Activated CD4-positive, CD25-positive, alpha-beta regulatory T cell (primary cell): ENCODE measurements around the gene CARHSP1.
"Not testable (repeated sequence)": the region's sequence is repeated elsewhere in the genome, so short reads cannot be mapped to it uniquely, and the experiment has no call there.

Experiments
- DNase-seq, 4 experiments: peaks; one replicate each; lab custom pipeline; 2025; lab: John Stamatoyannopoulos, UW

The CARHSP1 gene

GRCh38 chr16:8854298-8854948, 14.4 kb downstream of the CARHSP1 start:
- no peak for DNase-seq

DNA sequence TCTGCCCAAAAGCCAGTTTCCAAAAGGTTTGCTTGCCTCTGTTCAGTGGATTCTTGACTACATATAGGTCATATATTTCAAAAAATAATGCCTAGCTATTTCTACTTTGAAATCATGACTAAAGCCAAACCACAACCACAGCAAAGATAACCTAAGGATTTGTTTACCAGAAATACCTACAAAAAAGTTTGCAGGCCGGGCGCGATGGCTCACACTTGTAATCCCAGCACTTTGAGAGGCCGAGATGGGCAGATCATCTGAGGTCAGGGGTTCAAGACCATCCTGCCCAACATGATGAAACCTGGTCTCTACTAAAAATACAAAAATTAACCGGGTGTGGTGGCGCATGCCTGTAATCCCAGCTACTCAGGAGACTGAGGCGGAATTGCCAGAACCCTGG, 15.2 kb downstream of the CARHSP1 start:
- DNase-seq: no peak

- DNase-seq: no peak
These were observed 15.7 kb downstream of the CARHSP1 start for GRCh38 chr16:8853150-8853549.

DNA sequence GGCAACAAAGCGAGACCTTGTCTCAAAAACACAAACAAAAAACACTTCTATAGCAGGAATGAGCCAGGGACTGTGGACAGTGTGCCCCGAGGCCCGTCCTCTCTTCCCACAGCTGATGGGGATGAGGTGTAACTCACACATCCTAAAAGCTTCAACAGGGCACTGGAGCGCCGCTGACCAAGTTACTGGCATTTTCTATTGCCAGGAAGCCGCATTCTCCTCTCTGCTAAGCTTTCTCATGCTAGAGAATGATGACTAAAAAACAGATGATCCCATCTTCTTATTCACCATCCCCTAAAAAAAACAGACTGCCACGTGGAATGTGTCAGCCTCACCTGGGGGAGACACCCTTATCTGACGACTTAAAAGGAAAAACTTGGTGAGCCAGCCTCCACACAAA, 16.3 kb downstream of the CARHSP1 start:
- no peak for DNase-seq

- DNase-seq: no peak
These were observed 16.9 kb downstream of the CARHSP1 start for GRCh38 chr16:8851761-8852403.

DNA sequence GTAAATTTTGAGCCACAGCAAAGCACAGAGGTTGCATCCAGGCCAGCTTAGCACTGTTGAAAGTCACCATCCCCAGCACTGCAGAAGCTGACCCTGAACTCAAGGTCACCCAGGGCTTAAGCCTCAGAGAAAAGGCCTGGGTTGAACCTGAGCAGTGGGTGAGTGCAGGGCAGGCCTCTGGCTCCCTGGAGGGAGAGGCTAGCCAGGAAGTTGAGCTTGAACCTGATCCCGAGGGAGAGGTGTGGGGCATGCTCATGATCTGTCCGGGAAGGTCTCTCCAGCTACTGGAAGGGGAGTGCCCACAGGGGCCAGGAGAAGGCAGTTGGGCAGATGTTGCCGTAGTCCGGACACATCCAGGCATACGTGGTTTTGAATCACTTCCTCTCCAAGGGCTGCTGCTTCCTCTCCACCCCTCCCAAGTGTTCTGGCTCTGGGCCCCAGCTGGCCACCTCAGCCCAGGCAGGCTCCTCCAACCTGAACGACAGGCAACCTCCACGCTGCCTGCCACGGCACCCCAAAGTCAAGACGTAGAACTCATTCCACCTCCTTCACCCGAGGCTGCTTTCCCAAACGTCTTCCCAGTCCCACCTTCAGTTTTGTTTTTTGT, 18.4 kb downstream of the CARHSP1 start:
- DNase-seq: no peak

DNA sequence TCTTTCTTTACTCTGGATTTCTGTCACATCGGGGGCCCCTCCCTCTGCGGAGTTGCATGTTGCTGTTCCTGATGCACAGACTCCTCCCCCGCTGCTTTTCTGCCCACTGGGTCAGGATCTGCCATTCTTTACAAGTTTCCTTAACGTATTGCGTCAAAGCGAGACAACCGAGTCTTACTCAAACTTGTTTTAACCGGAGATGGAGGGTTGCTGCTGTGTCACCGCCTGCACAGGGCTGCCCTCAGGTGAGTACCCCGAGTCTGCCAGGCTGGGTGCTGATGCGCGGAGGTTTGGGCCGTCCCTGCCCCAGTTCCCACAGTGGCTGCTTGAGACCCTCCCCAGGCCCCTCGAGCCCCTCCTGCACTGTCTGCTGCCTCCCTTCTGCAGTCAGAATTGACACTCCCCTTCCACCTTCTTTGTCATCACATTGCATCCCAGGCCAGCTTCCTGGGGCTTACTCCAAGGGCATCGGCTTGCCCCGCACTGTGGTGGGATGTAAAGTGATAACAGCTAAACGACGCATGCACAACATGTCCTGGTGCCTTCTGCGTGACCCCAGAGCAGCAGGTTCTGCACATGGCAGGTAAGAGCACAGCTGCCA, 19.3 kb downstream of the CARHSP1 start:
- DNase-seq: no peak

DNA sequence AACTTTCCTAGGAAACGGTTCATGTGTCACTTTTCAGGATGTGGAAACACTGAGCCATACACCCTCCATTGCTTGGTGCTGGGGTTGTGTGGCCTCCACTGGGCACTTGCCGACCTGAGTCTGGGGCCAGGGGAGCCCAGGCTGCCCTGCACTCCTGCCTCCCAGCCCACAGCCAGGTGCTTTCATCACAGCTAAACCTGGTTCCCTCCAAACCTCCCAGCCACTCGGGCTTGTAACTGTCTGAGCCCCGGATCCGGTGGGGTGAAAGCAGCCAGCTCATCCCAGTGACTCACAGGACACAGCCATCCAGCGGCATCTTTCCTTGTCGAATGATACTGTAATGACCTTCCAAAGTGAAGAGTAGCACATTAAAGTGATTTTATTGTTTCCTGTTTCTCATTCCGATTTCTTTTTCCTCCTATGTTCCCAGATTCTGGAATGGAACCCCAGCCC, 19.8 kb downstream of the CARHSP1 start:
- DNase-seq: no peak

DNA sequence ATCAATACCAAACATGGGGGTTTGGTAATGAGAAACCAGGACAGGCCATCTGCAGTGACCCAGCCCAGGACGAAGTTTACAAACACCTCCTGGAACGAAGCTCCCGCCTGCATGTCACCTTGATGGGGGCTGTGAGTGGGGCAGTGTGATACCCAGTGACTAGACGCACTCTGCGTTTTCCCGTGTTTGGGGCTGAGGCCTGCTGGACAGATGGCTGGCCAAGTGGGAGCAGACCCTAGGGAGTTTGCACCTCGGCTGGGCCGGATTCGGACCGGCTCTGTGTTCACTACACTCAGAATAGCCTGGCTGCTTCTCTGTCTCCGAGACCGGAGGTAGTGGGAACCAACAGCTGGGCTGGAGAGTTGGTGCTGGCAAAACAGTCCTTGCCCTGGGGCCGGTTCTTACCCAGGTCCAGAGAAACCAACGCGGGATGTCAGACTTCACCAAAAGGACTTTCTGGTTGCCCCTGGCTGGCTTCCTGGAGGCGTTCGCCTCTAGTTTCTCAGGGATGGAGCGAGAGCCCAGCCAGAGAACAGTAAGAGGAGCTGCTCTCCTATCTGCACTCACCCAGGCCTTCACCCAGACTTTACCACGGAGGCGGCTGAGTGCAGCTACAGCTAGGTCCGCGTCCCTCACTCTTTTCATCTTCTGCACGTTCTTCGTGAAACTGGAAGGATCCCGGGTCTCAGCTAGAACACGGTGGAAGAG, 20.4 kb downstream of the CARHSP1 start:
- no peak for DNase-seq

DNA sequence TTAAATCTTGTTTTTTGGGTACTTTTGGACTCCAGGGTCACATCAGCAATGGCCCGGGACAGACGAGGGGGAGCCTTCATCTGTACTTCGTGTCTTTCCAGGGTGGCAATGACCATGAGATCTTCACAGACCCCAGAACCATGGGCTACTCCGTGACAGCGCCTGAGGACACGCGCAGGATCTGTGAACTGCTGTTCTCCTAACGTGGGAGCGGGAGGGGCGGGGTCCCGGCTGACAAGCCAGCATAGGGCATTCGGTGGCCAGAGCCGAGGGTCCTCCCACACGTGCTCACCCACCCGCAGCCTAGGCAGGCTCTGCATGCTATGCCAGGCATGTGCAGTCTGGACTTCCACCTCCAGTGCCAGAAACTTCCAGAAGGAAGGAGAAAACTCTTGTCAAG, 21.2 kb downstream of the CARHSP1 start:
- DNase-seq: no peak

DNA sequence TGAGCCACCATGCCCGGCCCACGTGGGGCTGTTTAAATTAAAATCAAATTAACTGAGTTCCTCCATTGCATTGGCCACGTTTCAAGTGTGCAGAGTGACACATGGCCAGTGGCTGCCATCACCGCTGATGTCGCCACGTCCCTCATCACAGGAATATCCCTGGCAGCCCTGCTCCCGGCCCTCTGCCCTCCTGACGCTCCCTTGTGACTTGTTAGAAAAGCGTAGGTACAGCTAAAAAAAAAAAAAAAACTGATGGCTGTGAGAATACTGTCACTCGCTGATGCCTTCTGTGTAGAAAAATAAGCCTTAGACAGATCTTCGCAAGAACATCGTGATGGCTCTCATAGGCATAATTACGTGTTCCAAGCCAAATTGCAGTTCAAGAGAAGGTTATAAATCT, 21.7 kb downstream of the CARHSP1 start:
- no peak for DNase-seq

DNA sequence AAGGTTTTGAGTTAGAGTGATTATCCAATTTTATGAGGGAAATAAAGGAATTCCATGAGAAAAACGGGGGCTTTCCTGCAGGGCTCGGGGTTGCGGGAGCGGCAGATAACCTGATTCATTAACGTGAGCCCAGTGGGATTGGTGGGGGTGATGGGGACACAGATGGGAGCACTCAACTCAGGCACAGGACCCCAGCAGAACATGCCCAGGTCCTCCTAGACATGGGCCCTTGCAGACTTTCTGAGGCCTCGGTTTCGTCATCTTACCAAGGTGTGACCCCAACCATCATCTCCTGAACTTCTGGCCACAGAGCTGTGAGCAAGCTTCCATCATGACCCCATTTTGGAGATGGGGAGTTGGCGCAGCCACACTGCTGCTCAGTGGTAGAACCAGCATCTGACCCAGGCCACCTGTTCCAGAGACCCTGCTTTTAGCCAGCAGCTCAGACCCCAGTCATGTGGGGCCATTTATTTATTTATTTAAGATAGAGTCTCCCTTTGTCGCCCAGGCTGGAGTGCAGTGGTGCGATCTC, 22.3 kb downstream of the CARHSP1 start:
- no peak for DNase-seq

DNA sequence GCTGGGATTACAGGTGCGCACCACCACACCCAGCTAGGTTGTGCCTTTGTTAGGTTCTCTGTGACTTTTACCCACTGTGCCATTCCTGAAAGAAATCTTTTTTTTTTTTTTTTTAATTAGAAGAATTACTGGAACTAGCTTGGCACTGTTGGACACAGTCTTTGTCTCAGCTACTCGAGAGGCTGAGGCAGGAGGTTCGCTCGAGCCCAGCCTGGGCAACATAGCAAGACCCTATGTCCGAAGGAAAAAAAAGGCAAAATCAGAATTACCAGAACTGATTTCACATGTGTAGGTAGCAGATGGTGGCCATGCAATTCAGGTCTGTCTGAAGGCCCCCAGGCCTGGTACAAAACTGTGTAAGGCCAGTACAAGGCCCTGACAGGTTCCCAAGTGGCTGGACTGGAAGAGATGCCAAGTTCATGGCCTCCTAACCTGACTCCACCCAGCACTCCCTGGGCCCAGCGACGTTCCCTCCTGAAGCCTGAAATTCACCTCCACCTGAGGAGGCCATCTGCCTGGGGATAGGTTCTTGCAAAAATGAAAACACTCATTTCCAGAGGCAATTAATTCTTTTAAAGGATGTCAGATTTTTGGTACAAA, 23.0 kb downstream of the CARHSP1 start:
- no peak for DNase-seq

DNA sequence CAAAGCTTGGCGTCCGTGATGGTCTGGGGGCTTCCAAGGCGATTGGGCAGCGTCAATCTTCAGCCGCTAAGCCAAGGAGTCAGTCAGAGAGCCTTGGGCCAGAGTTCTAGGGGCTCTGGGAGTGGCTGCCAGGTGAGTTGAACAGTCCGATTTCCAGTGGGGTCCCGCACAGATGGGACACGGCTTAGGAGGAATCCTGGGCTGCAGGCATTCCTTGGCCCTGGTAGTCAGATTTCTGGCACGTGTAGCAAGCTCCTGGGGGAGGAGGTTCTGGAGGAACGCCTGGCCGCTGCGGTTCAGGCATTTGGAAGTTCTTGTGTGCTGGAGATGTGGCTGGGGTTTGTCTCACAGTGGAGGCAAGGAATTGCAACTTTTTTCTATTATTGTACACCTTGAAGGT, 25.5 kb downstream of the CARHSP1 start:
- DNase-seq: not testable (repeated sequence)

- DNase-seq: not testable (repeated sequence)
These were observed 26.8 kb downstream of the CARHSP1 start for GRCh38 chr16:8842016-8842415.

GRCh38 chr16:8837594-8837993, 31.2 kb downstream of the CARHSP1 start:
- not testable (repeated sequence) for DNase-seq

DNA sequence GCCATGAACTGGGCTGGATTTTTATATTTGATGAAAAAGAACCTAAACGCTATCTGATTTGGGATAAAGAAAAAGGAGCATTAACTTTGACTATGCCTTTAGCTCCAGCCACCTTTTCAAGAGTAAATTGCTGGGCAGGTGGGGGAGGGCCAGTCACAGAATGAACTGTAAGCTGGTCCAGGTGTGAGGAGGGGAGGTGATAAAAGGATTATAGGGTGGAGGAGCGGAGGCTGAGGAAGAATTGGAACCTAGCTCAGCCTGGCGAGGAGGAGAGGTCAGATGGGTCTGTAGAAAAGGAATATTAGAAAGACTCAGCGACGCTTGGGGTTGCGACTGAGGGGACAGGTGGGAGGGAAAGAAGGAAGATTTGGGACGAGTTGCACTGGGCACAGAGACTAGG, 32.0 kb downstream of the CARHSP1 start:
- not testable (repeated sequence) for DNase-seq

GRCh38 chr16:8832717-8833105, 36.1 kb downstream of the CARHSP1 start:
- no peak for DNase-seq

- no peak for DNase-seq
These were observed 36.7 kb downstream of the CARHSP1 start for GRCh38 chr16:8831871-8832716.

GRCh38 chr16:8831450-8831849, 37.4 kb downstream of the CARHSP1 start:
- DNase-seq: no peak
